ENCODE measurements around the gene LRRC3B.

The LRRC3B gene, protein sequence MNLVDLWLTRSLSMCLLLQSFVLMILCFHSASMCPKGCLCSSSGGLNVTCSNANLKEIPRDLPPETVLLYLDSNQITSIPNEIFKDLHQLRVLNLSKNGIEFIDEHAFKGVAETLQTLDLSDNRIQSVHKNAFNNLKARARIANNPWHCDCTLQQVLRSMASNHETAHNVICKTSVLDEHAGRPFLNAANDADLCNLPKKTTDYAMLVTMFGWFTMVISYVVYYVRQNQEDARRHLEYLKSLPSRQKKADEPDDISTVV

DNA sequence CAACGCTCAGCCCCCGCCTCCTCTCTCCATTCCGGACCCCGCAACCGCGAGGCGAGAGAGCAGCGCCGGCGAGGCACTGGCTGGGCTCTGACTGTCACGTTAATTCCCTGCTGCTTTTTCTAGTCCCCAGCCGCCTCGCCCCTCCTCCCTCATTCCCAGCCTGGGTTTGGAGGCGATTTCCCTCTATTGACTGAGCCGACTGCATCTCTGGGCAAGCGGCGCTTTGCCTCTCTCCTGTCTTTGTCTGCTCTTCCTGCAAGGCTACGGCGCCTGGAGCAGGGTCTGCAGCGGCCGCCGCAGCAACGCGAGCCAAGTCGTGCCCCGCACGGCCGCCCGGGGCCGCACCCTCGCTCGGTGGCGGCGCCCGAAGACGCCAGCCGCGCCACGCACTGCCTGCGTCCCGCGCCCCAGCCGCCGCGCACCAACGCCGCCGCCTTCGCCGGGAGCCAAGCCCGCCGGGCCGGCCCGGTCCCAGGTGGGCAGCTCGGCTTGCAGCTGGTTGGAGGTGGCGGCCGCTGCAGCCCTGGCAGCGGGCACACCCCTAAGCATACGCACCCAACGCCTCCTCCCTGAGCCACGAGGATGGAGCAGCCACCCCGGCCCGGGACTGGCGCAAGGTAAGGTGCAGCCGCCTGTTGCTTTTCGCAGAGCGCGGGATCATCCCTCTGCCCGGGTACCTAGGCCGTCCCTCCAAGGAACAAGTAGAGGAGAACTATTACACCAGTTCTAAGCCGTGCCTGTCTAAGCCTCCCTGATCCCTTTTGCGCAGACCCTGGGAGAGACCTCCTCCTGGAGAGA, at the start of gene LRRC3B:
Gene LRRC3B (plus strand): TSS at position 152 of the 798 bp plus-strand sequence. CDS start 86,901 bp downstream, outside the sequence.
- Histone ChIP-seq H3K27me3 (ENCODE audit: insufficient read depth, low read depth, severe bottlenecking) (peaks cover 46% of the 10 kb centered on the region), H3K4me3 (ENCODE audit: low read depth, low read length) (peak within 1 kb of the TSS; percentile 46), H3K27ac (no peak within 1 kb of the TSS), H3K36me3 (no peaks in the 10 kb centered on the region), H3K9me3 (ENCODE audit: severe bottlenecking) (no peaks in the 10 kb centered on the region)
- DNase-seq = peak; percentile 64
- TF ChIP-seq, protein P1, sequence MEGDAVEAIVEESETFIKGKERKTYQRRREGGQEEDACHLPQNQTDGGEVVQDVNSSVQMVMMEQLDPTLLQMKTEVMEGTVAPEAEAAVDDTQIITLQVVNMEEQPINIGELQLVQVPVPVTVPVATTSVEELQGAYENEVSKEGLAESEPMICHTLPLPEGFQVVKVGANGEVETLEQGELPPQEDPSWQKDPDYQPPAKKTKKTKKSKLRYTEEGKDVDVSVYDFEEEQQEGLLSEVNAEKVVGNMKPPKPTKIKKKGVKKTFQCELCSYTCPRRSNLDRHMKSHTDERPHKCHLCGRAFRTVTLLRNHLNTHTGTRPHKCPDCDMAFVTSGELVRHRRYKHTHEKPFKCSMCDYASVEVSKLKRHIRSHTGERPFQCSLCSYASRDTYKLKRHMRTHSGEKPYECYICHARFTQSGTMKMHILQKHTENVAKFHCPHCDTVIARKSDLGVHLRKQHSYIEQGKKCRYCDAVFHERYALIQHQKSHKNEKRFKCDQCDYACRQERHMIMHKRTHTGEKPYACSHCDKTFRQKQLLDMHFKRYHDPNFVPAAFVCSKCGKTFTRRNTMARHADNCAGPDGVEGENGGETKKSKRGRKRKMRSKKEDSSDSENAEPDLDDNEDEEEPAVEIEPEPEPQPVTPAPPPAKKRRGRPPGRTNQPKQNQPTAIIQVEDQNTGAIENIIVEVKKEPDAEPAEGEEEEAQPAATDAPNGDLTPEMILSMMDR (IDR thresholded peaks at IDR 0.05; ENCODE audit: low read depth, low read length) = no peak

DNA sequence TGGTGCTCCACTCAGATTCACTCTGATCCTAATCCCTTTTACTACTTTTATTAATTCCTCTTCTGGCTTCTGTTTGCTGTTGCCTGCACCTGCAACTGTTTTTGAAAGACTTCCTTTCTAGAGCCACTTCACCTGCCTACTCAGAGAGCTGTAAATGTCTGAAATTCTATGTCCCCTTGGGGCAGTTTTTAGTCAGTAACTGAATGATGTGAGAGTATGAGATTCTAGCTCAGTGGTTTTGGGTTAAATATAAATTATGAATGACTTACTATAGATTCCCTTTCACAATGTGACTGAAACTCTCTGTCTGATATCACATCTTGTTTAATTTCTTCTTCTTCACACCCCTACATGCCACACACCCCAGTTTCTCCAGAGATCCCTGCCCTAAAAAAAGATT, 47.8 kb upstream of the LRRC3B start:
- no peaks in the 10 kb centered on the region for H3K36me3 ChIP-seq
- no peak overlapping the region for H3K27ac ChIP-seq
- DNase-seq = no peak
- no peak overlapping the region for H3K4me3 ChIP-seq (ENCODE audit: low read depth, low read length)
- TF ChIP-seq, protein P1 (IDR thresholded peaks at IDR 0.05; ENCODE audit: low read depth, low read length) = no peak
- no peaks in the 10 kb centered on the region for H3K9me3 ChIP-seq (ENCODE audit: severe bottlenecking)
- H3K27me3 ChIP-seq (ENCODE audit: insufficient read depth, low read depth, severe bottlenecking) = no peaks in the 10 kb centered on the region

DNA sequence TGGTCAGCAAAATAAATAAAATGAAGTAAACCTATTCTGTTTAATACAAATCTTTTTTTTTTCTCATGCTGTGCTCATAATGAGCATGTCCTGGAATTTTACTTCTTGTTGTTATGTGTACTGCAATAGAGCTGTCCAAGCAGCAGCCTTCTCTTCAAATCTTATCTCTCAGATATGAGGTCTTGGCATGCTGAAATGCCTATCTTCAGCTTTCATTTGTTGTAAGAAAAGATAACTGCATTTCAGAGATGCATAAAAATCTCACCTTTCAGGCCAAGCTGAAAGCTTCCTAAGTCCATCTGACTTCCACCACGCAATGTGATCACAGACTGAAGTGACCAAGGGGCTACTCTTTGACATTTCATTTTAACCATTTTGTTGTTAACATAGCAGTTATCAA, 43.5 kb upstream of the LRRC3B start:
- Histone ChIP-seq H3K27me3 (ENCODE audit: insufficient read depth, low read depth, severe bottlenecking) (no peaks in the 10 kb centered on the region), H3K36me3 (no peaks in the 10 kb centered on the region), H3K9me3 (ENCODE audit: severe bottlenecking) (no peaks in the 10 kb centered on the region), H3K4me3 (ENCODE audit: low read depth, low read length) (no peak overlapping the region), H3K27ac (no peak overlapping the region)
- TF ChIP-seq, protein P1 (IDR thresholded peaks at IDR 0.05; ENCODE audit: low read depth, low read length) = no peak
- no peak for DNase-seq

DNA sequence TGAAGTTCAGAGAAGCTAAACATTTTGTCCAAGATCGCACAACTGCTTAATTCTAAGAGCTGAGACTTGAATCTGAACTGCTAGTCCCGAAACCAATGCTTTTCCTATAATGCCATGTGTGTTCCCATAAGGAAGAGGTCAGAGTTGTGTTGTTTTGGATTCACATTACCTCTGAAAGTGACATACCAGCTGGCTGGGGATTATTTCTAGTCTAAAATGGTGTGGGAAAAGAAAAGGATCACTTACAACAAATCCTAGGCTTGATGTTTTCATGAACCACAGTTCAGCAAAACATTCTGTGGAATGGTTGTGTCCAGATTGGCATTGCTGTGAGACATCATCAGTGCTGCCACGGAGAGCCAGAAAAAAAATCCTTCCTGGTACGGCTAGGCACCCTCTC, 35.0 kb upstream of the LRRC3B start:
- no peaks in the 10 kb centered on the region for H3K27me3 ChIP-seq (ENCODE audit: insufficient read depth, low read depth, severe bottlenecking)
- no peak overlapping the region for H3K27ac ChIP-seq
- H3K36me3 ChIP-seq = no peaks in the 10 kb centered on the region
- DNase-seq = no peak
- H3K4me3 ChIP-seq (ENCODE audit: low read depth, low read length) = no peak overlapping the region
- H3K9me3 ChIP-seq (ENCODE audit: severe bottlenecking) = no peaks in the 10 kb centered on the region
- TF ChIP-seq, protein P1 (IDR thresholded peaks at IDR 0.05; ENCODE audit: low read depth, low read length) = no peak

DNA sequence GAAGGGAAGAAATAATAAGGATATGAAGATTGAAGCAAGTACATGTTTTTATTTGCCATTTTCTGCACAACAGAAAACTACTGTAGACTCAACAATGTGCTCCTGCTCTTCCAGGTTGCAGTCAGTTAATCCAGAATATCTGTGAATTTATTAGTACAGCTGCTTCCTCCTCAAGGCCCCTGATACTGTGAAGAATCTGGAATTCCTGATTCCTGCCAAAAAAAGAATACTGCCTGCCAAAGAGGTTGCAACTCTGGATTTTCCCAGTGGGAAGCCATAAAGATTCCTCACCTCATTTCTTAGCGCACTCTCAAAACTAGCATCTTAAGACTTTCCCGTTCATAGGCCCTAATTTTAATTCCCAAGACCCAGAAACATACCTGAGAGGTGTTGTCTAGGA, 33.6 kb upstream of the LRRC3B start:
- no peak overlapping the region for H3K27ac ChIP-seq
- H3K27me3 ChIP-seq (ENCODE audit: insufficient read depth, low read depth, severe bottlenecking) = no peaks in the 10 kb centered on the region
- no peak overlapping the region for H3K4me3 ChIP-seq (ENCODE audit: low read depth, low read length)
- no peaks in the 10 kb centered on the region for H3K9me3 ChIP-seq (ENCODE audit: severe bottlenecking)
- no peaks in the 10 kb centered on the region for H3K36me3 ChIP-seq
- TF ChIP-seq, protein P1 (IDR thresholded peaks at IDR 0.05; ENCODE audit: low read depth, low read length) = no peak
- no peak for DNase-seq

Measured in WERI-Rb-1 (cell line).